ENCODE measurements around the gene COG5.

GRCh38 chr7:107386548-107387102, 177.1 kb downstream of the COG5 start:
- TF ChIP-seq CTCF (IDR thresholded peaks at IDR 0.05) (no peak), REST (IDR thresholded peaks at IDR 0.05; ENCODE audit: insufficient read depth in 1 of 2, low read depth in 2 of 2, low read length in 1 of 2) (no peak), POLR2AphosphoS5 (IDR thresholded peaks at IDR 0.05; ENCODE audit: low read depth, low read length) (no peak), SIN3A (IDR thresholded peaks at IDR 0.05; ENCODE audit: borderline replicate concordance, insufficient read depth, low read depth, low read length) (no peak)
